Endothelial cell of hepatic sinusoid (primary cell): ENCODE measurements around the gene TUBA4A.

Source experiments
- in situ Hi-C: cut with HindIII; loops from 2 replicates; pipeline ENCODE4 v1.10.0; 2017; ENCODE audit warnings: low sequenced_read_pairs

The TUBA4A gene

DNA sequence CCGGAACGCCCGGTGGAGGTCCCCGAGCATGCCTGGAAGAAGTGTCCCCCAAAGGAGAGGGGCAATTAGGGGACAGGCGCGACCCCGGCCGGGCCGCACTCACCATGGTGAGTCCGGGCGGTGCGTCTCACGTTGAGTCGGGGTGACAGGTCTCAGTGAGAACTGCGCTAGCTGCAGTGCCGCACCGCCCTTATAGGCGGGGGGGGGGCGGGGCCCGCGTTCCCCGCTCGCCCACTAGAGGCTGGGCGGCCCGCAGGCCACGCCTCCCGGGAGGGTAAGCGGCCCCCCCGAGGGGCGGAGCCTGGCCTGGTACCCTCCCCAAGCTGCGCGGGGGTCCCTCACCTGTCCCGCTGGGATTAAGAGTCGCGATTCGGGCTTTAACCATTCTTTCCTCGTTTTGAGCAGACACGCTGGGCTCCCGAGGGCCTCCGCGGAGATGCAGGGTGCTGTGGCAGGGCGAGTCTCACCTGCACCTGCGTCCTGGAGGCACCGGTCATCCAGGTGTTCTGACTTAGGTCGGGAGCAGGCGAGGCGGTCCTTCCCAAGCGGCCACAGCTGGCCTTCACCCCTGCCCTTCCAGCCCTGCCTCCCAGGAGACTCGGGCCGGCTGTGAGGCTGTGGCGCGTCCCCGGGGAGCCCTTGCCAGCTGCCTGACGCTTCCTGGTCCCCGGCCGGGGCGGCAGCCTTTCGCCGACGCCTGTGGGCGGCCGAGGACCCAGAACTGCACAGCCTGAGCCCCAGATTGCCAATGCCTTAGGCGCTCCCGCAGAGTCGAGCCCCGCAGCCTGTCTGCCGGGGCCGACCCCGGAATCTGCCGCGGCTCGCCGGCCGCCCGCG, at the start of gene TUBA4A:
Gene TUBA4A (minus strand): TSS at position 166 of the 837 bp plus-strand sequence. CDS start 60 bp downstream, at position 106.
- in situ Hi-C loops, result no loop called here

DNA sequence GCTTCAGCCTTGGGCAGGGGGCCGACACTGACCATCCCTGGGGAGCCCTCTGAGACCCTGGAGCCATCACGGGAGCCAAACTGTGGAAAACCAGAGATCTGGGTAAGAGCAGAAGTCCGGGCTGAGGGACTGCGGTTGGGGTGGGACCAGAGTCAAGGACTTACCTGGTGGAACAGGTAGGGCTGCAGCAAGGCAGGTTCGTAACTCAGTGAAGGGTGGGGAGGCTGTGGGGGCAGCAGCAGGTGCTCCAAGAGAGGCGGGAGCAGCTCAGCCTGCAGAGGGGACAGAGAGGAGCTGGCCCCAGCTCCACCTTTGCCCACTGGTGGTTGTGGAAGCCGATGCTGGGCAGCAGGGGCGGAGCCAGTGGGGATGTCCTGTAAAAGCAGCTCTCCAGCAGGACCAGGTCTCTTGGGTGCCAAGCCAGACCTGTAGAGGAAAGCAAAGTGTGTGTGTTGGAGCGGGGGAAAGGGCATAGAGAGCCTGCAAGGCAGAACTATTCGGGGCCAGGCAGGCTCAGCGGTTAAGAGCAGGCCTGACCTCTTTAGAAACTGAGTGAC, 48.8 kb upstream of the TUBA4A start:
- in situ Hi-C loops, result no loop called here

DNA sequence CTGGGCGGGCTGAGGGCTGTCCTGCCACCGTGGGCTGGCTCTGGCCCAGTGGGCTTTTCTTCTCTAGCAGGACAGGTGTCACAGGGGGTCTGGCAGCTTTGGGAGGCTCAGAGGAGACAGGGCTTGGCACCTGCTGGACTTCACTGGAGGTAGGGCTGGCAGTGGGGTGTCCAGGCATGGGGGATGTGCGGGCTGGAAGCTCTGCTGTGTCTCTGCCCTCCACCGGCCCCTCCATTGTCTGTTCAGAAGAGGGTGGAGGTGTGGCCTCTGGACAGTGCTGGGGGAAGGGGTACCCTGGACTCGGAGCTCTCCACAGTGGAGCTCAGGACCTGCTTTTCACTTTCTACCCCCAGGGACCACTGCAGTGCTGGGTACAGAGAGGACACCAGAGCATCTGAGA, 46.3 kb upstream of the TUBA4A start:
- in situ Hi-C loops, result no loop called here

DNA sequence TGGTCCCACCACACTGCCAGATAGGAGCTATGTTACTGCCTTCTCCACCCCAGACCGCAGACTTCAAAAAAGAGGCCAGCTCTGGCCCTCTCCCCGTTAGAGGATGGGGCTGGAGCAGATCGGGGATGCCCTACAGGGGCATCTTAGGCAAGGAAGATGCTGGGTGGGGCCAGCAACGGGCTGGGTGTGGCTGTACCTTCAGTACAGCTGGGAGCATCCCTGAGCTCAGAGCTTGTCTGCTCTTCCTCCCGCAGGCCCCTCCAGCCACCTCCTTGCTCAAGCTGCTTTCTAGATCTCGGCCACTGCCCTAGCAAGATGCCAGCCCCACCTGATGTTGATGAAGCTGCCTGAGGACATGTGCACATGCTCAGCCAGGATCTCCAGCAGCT, 45.6 kb upstream of the TUBA4A start:
- in situ Hi-C loops, result loop anchor here (5.0 kb wide), 2 partner anchors 33 to 52 kb away; partner anchors contain the start of genes GLB1L, RESP18 and STK16

DNA sequence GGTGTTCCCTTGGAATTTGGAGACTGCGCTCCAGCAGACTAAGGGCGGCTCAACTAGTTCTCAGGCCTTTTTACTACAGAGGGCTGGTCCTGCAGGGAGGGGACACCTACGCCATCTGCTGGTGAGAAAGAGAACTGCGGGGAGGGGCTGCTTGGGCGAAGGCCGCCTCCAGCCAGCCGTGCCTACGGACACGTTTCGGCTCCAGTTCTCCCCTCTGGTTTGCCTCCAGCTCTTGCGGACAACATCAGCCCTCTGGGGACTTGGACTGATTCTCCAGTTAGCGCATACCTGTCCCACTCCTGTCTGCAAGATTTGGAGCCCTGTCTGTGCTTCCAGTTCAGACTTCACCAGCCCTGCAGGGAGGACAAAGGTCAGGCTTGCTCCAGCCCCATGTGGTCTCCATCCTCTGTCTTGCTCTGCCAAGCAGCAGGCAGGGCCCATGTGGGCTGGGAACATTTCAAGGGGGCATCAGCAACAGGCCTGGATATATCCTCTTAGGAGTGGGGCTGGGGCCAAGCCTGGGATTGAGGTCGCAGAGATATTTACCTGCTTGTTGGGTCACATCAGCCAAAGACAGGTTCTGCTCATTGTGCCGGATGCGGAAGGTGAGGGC, 45.1 kb upstream of the TUBA4A start:
- in situ Hi-C loops, result loop anchor here (5.0 kb wide), 2 partner anchors 33 to 52 kb away; partner anchors contain the start of genes GLB1L, RESP18 and STK16

DNA sequence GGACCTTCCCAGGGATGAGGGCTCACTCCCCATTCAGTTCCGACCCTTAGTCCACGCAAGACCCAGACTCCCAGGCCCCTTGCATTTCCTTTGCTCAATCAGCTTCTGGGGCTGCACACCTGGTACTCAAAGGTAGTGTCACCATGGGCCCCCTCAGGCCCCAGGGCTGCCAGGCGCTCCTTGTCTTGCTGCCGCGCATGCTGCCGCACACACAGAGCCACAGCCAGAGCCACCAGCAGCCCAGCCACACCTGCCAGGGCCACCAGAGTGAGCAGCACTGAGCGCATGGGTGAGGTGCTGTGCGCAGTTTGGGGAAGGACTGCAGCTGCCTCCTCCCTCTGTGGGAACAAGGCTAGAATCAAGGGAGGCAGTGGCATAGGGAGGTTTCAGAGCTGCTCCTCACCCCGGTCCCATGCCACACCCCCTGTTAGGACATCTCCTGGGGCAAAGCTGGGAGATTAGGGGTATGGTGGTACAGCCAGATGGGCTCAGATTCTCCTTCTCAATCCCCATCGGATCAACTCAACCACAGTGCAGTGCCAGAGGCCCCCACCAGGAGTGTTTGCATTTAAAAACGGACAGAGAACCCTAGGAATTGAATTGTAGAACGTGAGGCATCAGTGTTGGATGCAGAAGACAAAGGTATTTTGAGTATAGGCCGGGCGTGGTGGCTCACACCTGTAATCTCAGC, 44.2 kb upstream of the TUBA4A start:
- in situ Hi-C loops, result loop anchor here (5.0 kb wide), 2 partner anchors 34 to 51 kb away; partner anchors contain the start of genes GLB1L, RESP18 and STK16

DNA sequence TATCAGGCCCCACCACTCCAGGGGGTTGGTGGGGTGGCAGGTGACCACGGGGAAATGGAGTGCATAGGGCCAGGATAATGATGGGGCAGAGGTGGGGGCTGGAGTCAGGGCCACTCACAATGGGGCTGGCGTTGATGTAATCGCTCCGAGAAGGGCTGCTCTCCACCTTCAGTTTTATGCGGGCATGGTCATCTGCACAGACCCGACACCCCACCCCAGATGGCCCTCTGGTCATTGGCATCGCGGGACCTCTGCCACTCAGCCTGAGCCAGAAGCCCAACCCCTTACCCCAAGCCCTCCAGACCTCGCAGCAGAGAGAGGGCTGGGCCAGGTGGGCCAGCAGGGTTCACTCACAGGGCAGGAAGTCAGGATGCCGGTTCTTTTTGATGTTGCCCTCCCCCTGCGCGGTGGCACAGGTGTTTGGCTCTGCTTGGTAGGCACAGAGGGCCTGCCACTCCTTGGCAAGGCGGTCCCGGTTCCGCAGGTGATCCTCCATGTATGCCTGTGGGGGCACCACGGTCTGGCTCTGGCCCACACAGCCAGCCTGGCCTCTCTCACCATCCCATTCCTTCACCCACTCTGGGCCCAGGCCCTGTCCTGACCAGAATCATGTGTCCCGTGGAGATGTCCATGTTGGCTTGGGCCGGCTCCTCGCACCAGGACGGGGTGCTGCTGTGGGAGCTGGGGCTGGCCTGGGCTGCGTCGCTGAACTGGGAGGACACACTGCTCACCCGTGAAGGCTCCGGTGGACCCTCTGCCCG, 43.1 kb upstream of the TUBA4A start:
- in situ Hi-C loops, result loop anchor here (5.0 kb wide), 2 partner anchors 35 to 50 kb away; partner anchors contain the start of genes GLB1L, RESP18 and STK16

DNA sequence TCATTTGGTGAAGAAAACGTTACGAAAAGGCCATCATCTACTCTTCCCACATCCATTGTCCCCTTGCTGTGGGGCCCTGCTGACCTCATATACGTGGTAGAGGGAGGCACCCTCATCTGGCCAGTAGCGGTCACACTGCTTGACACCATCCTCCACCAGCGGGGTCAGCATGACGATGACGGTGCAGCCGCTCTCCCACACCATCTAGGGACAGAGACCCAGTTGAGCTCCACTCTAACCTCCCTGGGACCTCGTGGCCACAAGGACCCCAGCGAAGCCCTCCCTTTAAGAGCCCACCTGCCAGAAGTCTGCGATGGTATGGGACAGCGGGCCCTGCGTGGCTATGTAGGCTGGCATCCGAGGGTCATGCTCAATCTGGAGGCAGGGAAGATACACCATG, 42.4 kb upstream of the TUBA4A start:
- in situ Hi-C loops, result loop anchor here (5.0 kb wide), 2 partner anchors 36 to 49 kb away; partner anchors contain the start of genes GLB1L, RESP18 and STK16

DNA sequence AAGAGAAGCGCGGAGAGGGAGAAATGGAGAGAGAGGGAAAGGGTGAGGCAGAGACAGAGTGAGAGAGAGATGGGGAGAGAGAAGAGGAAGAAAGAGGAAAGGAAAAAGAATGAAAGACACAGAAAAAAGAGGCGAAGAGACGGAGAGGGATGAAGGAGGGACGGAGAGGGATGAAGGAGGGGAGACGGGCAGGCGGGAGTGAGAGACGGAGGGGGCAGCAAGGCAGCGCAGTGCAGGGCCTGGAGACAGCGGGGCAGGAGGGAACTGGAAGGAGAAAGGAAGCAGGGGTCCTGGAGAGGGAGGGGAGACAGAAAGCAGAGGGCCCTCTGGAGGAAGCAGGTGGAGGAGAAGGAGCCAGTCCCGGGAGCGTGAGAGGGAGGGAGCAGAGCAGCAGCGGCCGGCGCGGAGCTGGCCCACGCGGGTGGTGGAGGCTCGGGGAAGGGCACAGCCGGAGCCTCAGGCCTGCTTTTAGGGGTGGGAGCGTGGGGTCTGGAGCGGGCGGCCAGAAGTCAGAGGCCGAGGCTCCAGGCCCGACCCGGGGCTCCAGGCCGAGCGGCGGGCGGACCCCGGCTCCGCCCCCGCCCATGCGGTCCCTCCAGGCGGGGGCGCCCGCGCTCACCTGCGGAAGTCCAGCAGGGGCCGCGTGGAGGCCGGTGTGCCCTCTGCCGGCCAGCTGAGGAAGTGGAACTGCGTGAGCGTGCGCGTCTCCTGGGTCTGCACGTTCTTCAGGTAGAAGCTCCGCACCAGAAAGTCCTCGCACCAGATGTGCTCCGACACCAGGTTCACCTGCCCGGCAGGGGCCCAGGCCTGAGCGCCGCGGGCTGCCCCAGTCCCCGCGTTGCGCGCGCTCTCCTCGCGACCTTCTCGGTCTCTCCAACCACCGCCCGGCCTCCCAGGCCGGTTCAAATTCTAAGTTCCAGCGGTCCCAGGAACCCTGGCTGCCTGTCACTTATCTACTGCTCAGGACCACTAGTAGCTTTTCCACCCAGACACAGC, 40.9 kb upstream of the TUBA4A start:
- in situ Hi-C loops, result loop anchor here (5.0 kb wide), 2 partner anchors 38 to 47 kb away; partner anchors contain the start of genes GLB1L, RESP18 and STK16

DNA sequence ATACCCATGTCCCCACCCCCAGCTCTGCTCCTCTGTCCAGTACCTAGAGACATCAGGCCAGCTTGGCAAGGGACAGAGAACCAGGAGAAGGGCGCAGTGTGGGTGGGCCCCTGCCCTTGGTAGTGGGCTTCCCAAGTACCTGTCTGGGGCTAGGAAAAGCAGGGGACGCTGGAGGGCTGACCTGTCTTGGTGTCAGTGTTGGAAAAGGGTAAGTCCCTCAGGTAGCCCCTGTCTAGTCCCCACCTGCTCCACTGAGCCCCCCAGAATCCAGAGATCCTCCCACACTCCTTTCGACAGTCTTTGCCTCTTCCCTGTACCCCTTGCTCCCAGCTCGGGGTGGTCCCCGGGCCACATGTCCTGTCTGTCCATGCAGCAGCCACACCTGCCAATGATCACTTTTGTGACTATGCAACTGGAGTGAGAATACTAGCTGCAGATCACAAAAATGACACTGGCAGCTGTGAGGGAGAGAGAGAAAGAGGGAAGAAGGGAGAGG, 40.1 kb upstream of the TUBA4A start:
- in situ Hi-C loops, result no loop called here

DNA sequence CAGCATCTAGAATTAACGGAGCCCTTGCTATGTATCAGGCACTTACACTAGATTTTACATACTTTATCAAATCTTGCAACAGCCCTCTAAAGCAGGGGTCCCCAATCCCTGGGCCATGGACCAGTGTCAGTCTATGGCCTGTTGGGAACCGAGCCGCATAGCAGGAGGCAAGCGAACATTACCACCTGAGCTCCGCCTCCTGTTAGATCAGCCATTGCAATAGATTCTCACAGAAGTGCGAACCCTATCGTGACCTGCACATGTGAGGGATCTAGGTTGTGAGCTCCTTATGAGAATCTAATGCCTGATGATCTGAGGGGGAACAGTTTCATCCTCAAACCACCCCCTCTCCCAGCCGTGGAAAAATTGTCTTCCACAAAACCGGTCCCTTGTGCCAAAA, 38.9 kb upstream of the TUBA4A start:
- in situ Hi-C loops, result no loop called here

DNA sequence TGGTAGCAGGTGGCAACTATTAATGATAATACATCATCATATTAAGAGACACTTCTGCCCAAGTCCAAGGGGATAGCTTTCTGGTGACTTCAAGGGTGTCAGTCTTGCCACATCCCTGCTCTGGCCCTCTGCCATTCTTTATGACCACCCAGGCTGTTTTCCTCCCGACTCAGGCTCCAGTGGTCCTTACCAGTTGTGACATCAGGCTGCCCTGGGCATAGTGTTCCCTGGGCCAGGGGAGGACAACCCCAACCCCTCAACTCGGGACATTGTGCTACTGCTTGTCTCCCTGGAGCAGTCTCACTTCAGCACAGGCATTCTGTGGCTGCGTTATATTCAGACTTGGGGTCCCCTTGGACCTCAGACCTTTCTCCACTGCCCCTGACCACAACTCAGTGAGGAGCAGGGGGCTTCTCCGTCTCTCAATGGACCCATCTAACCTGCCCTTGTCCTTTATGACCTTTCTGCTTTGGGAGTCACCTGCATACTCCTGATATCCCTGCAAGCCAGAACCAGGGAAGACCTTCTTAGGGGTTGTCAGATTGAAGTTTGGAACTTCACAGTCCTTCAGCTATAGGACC, 38.3 kb upstream of the TUBA4A start:
- in situ Hi-C loops, result no loop called here

DNA sequence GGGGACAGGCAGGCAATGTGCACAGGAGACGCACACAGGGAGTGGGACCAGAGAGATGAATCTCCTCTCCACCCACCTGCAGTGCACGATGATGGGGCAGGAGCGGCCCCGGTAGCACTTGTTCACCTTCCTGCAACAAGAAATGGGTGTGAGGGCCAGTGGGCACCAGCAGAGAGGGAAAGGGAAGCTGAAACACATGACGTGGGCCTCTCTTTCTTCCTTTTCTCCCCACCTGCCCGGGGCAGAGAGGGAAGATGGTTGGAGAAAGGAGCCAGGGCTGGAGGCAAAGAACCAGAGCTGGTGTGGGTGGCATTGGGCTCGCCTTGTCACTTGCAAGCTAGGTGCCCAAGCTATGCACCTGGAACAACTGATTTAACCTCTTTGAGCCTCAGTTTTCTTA, 37.7 kb upstream of the TUBA4A start:
- in situ Hi-C loops, result no loop called here

DNA sequence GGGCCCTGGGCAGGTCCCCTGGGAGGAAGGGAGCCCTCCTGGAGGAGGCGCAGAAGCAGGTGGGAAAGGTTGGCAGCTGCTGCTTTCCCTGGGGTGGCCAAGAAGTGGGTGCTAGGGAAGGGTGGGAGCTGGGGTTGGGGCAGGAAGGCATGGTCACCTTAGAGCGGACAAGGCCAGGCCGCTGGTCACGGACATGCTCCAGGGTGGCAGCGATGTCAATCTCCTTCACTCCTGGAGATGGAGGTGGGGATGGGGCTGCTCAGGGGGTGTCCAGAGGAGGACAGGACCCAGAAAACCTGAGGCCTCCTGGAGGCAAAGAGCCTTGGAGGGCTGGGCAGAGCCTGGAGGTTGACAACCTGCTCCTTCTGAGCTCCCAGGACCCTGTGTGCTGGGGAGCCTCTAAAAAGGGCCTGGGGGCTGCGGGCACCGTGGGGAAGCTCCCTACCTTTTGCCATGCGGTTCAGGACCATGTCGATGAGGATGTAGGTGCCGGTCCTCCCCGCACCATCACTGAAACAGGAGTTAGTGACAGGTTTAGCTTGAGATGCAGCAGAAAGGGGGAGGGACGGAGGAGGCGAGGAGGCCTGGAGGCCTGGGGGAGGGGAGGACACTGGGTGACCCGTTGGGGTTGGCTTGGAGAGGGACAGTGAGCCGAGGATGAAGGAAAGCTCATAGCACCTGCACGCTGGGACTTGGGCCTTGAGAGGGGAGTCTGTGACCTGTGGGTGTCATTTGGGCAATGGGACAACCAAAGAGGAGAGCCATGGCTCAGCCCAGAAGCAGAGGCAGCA, 36.9 kb upstream of the TUBA4A start:
- in situ Hi-C loops, result no loop called here

DNA sequence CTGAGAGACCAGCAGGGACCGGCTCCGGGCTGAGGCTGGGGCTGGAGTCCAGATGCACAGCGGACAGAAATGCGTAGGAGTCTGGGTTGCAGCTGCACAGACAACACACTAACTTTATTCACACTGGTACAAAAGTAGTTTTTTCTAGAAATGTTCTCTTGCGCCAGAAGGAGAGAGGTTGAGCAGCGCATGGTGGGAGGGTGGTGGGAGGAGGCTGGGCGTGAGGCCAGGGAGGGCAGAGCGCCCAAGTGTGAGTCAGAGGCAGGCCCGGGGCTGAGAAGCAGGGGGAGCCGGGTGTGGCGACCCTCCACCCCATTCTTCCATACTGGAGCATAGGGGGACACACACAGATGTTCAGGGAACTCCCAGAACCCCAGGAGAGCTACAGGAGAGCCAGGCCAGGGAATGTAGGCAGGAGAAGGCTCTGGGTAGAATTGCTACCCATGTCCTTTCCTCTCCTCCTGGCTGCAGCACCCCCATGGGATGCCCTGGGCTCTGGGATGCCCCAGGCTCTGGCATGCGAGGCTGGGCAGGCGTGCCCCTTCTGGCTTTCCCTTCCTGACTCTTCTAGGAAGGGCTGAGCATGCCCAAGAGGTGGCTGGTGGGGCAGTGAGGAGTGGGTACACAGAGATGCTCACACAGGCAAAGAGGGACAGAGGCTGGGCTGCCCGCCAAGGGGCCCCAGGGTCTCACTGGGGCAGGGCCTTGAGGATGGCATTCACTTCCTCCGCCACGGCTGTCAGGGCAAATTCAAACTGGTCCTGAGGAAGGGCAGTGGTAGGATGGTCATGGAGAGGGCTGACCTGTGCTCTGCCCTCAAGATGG, 36.0 kb upstream of the TUBA4A start:
- in situ Hi-C loops, result no loop called here

DNA sequence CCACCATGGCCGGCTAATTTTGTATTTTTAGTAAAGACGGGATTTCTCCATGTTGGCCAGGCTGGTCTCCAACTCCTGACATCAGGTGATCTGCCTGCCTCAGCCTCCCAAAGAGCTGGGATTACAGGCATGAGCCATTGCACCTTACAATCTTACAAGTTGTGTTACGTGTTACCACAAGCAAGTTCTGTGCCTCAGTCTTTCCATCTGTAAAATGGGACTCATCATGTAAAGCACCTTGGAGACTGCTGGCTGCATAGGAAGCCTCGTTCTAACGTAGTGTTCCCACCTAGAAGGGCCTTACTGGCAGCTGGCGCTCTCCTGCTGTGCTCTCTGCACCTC, 35.4 kb upstream of the TUBA4A start:
- in situ Hi-C loops, result no loop called here
